Frontal cortex (tissue), 4 donors: ENCODE measurements around the gene PIAS2. TPM values are rescaled to one million over a fixed set of nuclear protein-coding genes. Genes with fewer than 3 reads are reported as not detected.
"Not testable (repeated sequence)": the region's sequence is repeated elsewhere in the genome, so short reads cannot be mapped to it uniquely, and the experiment has no call there.

Experiments
- DNase-seq, 2 donors: peaks; one replicate each; pipeline ENCODE4 v3.0.0; 2012; ENCODE audit warnings: low spot score in 2 of 2
- FAIRE-seq: peaks from 2 replicates; lab custom pipeline; 2012; peaks lifted over from hg19 to GRCh38; lab: Jason Lieb, UNC
- total RNA-seq: library from RNA; depleted of rRNA; stranded (reverse); fragments of >200 nt; gene quantifications from one replicate; pipeline ENCODE4 v1.2.3, GENCODE V29; 2014
- donor health status: control.
- donor health status: control.
- donor health status: control.

The PIAS2 gene
- total RNA-seq, 1 donor from 2014 or later, result 46.1 TPM

- FAIRE-seq (no peak), DNase-seq (no peak)
These were observed 73.9 kb downstream of the PIAS2 start for GRCh38 chr18:46843372-46843771.

GRCh38 chr18:46842583-46842982 is 74.7 kb downstream of the PIAS2 start:
- FAIRE-seq (no peak), DNase-seq (no peak)

DNA sequence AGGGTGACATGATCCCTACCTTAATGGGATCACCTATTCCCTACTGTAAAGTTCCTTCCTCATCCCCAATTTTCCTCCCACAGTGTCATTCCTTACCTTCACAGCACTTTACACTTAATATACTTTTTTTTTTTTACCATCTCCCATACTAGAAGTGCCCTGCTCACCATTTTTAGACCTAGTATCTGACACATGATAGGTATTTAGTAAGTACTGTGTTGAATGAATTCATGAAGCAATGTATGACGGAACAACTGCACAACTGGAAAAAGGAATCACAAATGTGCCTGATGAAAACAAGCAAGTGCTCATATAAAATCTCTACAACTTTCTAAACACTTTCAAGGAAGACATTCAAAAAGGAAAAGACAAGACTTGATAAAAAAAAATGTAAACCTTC is 83.4 kb downstream of the PIAS2 start:
- FAIRE-seq, result no peak
- no peak for DNase-seq

- no peak for FAIRE-seq
- no peak for DNase-seq
These were observed 84.5 kb downstream of the PIAS2 start for GRCh38 chr18:46832849-46833248.

- FAIRE-seq, DNase-seq: not testable (repeated sequence)
These were observed 84.9 kb downstream of the PIAS2 start for GRCh38 chr18:46832422-46832821.

- FAIRE-seq (no peak), DNase-seq (no peak)
These were observed 85.9 kb downstream of the PIAS2 start for GRCh38 chr18:46831434-46831833.

- no peak for FAIRE-seq
- no peak for DNase-seq
These were observed 86.7 kb downstream of the PIAS2 start for GRCh38 chr18:46830633-46831032.

DNA sequence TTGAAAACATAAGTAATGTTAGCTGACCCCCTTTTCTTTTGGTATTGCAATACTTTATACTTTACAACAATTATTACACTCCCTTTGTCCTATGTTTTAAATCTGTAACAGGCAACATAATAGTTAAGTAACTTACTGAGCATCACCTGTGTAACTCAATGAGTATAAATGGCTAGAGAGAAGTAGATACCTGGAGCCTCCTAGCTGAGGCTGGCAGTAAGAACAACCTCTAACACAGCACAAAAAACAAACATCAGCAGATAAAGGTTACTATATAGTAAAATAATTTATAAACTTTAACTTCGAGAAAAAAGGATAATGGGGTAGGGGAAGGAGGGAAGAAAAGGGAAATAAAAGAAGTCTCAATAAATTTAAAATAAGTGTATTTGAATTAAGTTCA is 87.4 kb downstream of the PIAS2 start:
- no peak for FAIRE-seq
- no peak for DNase-seq

DNA sequence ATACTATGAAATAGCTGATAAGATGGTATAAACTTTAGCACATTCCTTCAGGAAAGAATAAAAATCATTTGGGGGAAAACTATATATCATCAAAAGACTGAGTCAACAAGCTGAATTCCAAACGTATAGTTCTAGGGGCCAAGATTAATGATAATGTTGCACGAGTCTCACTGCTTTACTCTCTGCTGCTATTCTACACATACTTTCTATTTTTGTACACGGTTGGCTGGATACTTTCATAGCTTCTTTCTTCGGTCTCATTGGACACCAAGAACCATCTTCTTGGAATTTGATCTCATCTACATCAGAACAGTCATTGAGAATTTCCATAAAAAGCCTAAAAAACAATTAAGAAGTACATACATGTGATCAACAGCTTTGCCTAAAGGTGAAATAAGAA is 87.8 kb downstream of the PIAS2 start:
- no peak for DNase-seq
- FAIRE-seq, result no peak

DNA sequence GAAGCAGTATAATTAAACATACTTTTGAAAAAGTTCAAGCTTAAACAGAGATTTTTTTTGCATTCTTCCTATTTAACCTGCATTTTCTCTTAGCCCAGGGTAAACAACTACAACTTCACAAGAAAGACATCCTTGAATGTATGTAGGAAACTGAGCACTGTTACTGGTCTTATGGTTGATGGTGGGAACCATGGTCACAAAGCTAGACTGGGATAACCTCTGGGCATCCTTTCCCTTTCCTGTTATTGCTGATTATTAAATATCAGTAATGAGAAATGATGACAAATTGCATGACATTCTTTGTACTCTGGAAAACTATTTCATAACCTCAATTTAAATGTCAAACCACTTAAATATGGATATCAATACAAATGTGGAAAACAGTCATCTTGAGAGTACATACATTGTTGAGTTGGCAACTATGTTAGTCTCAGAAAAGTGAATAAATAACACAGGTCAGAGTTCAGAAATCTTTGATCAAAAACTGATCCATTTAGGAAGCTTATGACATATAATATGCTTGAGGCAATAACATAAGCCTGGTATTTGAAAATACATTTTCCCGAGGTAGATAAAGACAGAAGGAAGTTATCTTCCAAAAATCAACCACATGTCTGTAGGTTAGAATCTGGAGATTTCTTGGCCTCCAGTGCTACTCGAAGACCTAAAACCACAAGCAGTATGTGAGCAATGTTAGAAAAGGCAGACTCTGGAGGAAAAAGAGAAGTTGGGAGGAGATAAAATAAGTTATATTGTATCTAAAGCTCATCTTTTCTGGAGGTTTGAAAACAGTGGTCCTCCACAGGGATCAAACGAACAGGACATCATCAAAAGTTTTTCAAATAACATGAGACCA is 95.2 kb downstream of the PIAS2 start:
- DNase-seq (no peak), FAIRE-seq (no peak)

GRCh38 chr18:46820863-46821262 is 96.4 kb downstream of the PIAS2 start:
- DNase-seq, result no peak
- no peak for FAIRE-seq

- FAIRE-seq, result no peak
- no peak for DNase-seq
These were observed 101.6 kb downstream of the PIAS2 start for GRCh38 chr18:46815661-46816060.

DNA sequence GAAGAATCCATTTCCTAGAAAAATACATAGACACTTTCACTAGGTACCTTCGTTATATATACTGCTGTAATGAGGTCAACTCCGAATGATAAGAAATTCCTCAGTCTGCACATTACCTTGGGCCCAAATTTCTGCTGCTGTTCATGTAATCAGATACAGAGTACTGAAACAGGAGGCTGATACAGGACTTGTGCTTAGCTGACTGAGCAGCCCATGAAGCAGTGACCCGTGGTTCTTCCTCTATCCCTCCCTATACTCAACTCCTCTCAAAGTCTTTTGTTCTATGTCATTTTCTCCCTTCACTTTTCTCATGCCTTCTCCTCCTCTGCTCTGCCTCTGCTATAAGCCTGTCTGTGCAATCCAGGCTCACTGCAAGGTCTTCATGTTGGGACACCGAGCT is 102.9 kb downstream of the PIAS2 start:
- DNase-seq (no peak), FAIRE-seq (no peak)

GRCh38 chr18:46812311-46812710 is 105.0 kb downstream of the PIAS2 start:
- FAIRE-seq (no peak), DNase-seq (no peak)

DNA sequence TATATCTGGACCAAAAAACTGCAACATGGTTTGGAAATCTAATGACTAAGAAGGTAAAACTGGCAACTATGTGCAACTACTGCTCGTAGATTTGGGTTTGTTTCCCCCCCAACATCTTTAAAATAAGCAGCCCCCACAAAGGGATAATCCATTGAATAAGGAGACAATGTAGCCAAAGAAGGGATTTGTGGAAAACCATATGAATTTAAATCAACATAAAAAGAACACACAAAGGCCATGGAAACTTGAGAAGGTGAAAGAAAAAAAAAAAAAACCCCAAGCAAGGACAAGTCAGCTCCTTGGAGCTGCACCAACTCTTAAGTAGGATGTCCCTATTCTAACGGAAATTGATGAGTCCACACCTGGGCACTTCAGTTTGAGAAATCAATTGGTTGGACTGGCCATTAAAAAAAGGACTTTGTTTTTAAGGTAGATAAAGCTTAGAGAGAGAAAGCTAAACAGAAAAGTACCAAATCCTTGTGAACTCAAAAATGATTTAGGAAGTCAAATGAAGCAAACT is 106.8 kb downstream of the PIAS2 start:
- no peak for FAIRE-seq

GRCh38 chr18:46809145-46809544 is 108.2 kb downstream of the PIAS2 start:
- no peak for FAIRE-seq
- no peak for DNase-seq

More for the DNA sequence above, 106.8 kb downstream of the PIAS2 start:
- DNase-seq, result no peak

GRCh38 chr18:46795945-46796344 is 121.4 kb downstream of the PIAS2 start:
- not testable (repeated sequence) for DNase-seq, FAIRE-seq

- DNase-seq, result no peak
- no peak for FAIRE-seq
These were observed 122.7 kb downstream of the PIAS2 start for GRCh38 chr18:46794607-46795006.

- DNase-seq, result no peak
- no peak for FAIRE-seq
These were observed 123.7 kb downstream of the PIAS2 start for GRCh38 chr18:46793565-46793964.

DNA sequence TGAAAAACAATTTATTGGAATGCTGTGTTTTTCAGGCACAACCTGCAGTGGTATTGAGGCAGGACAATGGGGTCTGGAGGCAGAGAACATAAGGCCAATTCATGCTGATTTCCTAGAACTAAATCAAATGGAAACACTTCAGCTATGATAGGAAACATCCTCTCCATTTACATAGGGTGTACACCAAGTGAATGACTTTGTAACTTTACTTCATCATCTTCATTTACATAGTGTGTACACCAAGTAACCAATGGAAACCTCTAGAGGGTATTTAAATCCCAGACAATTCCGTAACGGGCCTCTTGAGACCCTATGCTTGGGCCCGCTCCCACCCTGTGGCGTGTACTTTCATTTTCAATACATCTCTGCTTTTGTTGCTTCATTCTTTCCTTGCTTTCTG is 128.2 kb downstream of the PIAS2 start:
- DNase-seq (no peak), FAIRE-seq (no peak)

GRCh38 chr18:46787674-46788073 is 129.6 kb downstream of the PIAS2 start:
- no peak for FAIRE-seq
- DNase-seq, result no peak

DNA sequence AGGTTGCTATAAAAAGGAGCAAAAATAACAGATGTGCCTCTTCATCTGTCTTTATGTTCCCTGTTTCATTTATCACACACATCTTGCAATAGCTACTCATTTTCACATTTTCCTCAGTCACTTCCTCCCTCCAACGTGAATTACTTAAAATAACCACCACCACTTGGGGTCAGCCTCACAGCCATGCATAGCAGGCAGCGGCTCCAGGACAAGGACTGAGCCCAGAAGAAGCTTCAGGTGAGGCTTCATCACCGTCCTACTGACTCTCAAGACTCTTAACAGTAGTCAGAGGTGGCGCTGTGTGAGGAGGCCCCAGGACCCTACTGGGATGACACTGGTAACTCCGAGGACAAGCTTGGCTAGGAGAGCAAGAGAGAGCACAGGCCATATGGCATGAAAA is 144.9 kb downstream of the PIAS2 start:
- FAIRE-seq, result no peak

More for the DNA sequence above, 144.9 kb downstream of the PIAS2 start:
- no peak for DNase-seq
